SK-N-SH (cell line): ENCODE measurements around the gene RASA1. TPM values are rescaled to one million over a fixed set of nuclear protein-coding genes. Genes with fewer than 3 reads are reported as not detected.

ENCODE experiments used
- CTCF ChIA-PET: fragments of 300-600, 350-600 bp; formaldehyde crosslinking; extraction: SDS; loops from one replicate; lab custom pipeline; 2021; lab: Yijun Ruan, JAX
- POLR2A ChIA-PET: fragments of 350-600 bp; sonication (Branson Sonifier 250); formaldehyde crosslinking; extraction: SDS; loops from one replicate; lab custom pipeline; 2020; ENCODE audit warnings: antibody characterized with exemption, inconsistent platforms; lab: Yijun Ruan, JAX
- DNase-seq: peaks from one replicate; pipeline ENCODE4 v3.0.0; 2012
- H2AFZ ChIP-seq: fragments of 200-600 bp; sonication (generic); 2 replicates; pipeline ENCODE4 v1.8.1; 2016; ENCODE audit warnings: antibody characterized with exemption, mild to moderate bottlenecking, low read depth
- H3F3A ChIP-seq: fragments of 200-600 bp; sonication (generic); replicated peaks from 2 replicates; pipeline ENCODE3; 2016; ENCODE audit warnings: antibody characterized with exemption, mild to moderate bottlenecking; ENCODE audit not compliant: insufficient read depth
- H3K27ac ChIP-seq, 2 experiments: fragments of 200-500 bp in 1 of 2; fragments of 200-600 bp in 1 of 2; sonication (Bioruptor generic) in 1 of 2; sonication (generic), shearing (Covaris generic) in 1 of 2; 2 replicates each; pipeline versions ENCODE4 v1.5.1 to v1.6.1; 2014 to 2016; ENCODE audit warnings: low read depth in 2 of 2, inconsistent platforms in 1 of 2, low read length in 1 of 2, mild to moderate bottlenecking in 1 of 2, mixed read lengths in 1 of 2
- H3K27me3 ChIP-seq: fragments of 200-600 bp; sonication (generic), shearing (Covaris generic); 2 replicates; pipeline ENCODE4 v1.6.1; 2016; ENCODE audit warnings: mixed run types; ENCODE audit not compliant: insufficient read depth
- H3K36me3 ChIP-seq, 2 experiments: fragments of 200-500 bp in 1 of 2; fragments of 200-600 bp in 1 of 2; sonication (Bioruptor generic) in 1 of 2; sonication (generic) in 1 of 2; replicated peaks in 1 of 2; 2 replicates each; pipeline versions ENCODE3 to v1.5.1; 2014 to 2016; ENCODE audit warnings: low read length in 1 of 2, mild to moderate bottlenecking in 1 of 2; ENCODE audit not compliant: insufficient read depth in 2 of 2, control insufficient read depth in 1 of 2
- H3K4me1 ChIP-seq, 2 experiments: fragments of 200-500 bp in 1 of 2; fragments of 200-600 bp in 1 of 2; sonication (Bioruptor generic) in 1 of 2; sonication (generic), shearing (Covaris generic) in 1 of 2; 2 replicates each; pipeline versions ENCODE4 v1.5.1 to v1.6.1; 2014 to 2016; ENCODE audit warnings: low read depth in 1 of 2, low read length in 1 of 2, mixed run types in 1 of 2; ENCODE audit not compliant: insufficient read depth in 2 of 2, control insufficient read depth in 1 of 2
- H3K4me2 ChIP-seq: fragments of 200-600 bp; sonication (generic), shearing (Covaris generic); 2 replicates; pipeline ENCODE4 v1.6.1; 2017; ENCODE audit warnings: mixed run types
- H3K4me3 ChIP-seq, 2 experiments: fragments of 200-500 bp in 1 of 2; fragments of 200-600 bp in 1 of 2; sonication (Bioruptor generic) in 1 of 2; sonication (generic), shearing (Covaris generic) in 1 of 2; 2 replicates each; pipeline versions ENCODE4 v1.5.1 to v1.8.1; 2014 to 2016; ENCODE audit warnings: low read depth in 2 of 2, inconsistent platforms in 1 of 2, low read length in 1 of 2, mild to moderate bottlenecking in 1 of 2, mixed read lengths in 1 of 2, moderate library complexity in 1 of 2
- H3K79me2 ChIP-seq: fragments of 200-600 bp; sonication (generic); 2 replicates; pipeline ENCODE4 v1.8.1; 2017; ENCODE audit warnings: mild to moderate bottlenecking; ENCODE audit not compliant: insufficient read depth
- H3K9ac ChIP-seq: fragments of 200-600 bp; sonication (generic); 2 replicates; pipeline ENCODE4 v1.6.1; 2017; ENCODE audit warnings: mixed run types
- H3K9me2 ChIP-seq: fragments of 200-600 bp; sonication (generic); 2 replicates; pipeline ENCODE4 v1.6.1; 2017; ENCODE audit warnings: mixed run types
- H3K9me3 ChIP-seq: fragments of 200-600 bp; sonication (generic); 2 replicates; pipeline ENCODE4 v1.6.1; 2017; ENCODE audit warnings: mixed run types, mild to moderate bottlenecking, moderate library complexity
- H4K20me1 ChIP-seq: fragments of 200-600 bp; sonication (generic); 2 replicates; pipeline ENCODE4 v1.6.1; 2017; ENCODE audit warnings: mild to moderate bottlenecking, mixed run types; ENCODE audit not compliant: insufficient read depth
- CHD2 ChIP-seq: fragments of 150-350 bp; IDR thresholded peaks from 2 replicates; pipeline ENCODE4 v1.6.1; 2018; ENCODE audit warnings: low read length; ENCODE audit not compliant: partially characterized antibody
- EZH2phosphoT487 ChIP-seq: fragments of 200-600 bp; sonication (generic); IDR thresholded peaks from 2 replicates; pipeline ENCODE4 v1.6.1; 2017; ENCODE audit warnings: low read depth, mixed run types, mild to moderate bottlenecking, antibody characterized with exemption, moderate library complexity, borderline replicate concordance
- FOXJ3 ChIP-seq: sonication (generic); formaldehyde crosslinking; IDR thresholded peaks from 2 replicates; pipeline ENCODE4 v1.5.1; 2020; ENCODE audit warnings: mild to moderate bottlenecking, missing genetic modification reagents
- GABPA ChIP-seq: IDR thresholded peaks from 2 replicates; pipeline ENCODE4 v1.4.0; 2012; ENCODE audit warnings: low read depth, mild to moderate bottlenecking
- GATA2 ChIP-seq: sonication (generic); formaldehyde crosslinking; IDR thresholded peaks from 2 replicates; pipeline ENCODE4 v1.5.0; 2020; ENCODE audit warnings: mild to moderate bottlenecking, missing genetic modification reagents
- NFIC ChIP-seq: IDR thresholded peaks from 2 replicates; pipeline ENCODE4 v1.4.0; 2012; ENCODE audit warnings: borderline replicate concordance
- NRF1 ChIP-seq: IDR thresholded peaks from 2 replicates; pipeline ENCODE4 v1.6.1; 2012; ENCODE audit warnings: low read depth, mild to moderate bottlenecking, low read length
- RAD21 ChIP-seq: IDR thresholded peaks from 2 replicates; pipeline ENCODE4 v1.6.1; 2012; ENCODE audit warnings: mild to moderate bottlenecking, low read length
- RCOR1 ChIP-seq: fragments of 150-350 bp; IDR thresholded peaks from 2 replicates; pipeline ENCODE4 v1.6.1; 2017; ENCODE audit warnings: antibody characterized with exemption, low read length
- RFX5 ChIP-seq: IDR thresholded peaks from 2 replicates; pipeline ENCODE4 v1.6.1; 2012; ENCODE audit warnings: mild to moderate bottlenecking, improper control_type of control experiment, low read length
- SIN3A ChIP-seq: IDR thresholded peaks from 2 replicates; pipeline ENCODE4 v1.6.1; 2012; ENCODE audit warnings: low read depth, mild to moderate bottlenecking, low read length, moderate library complexity, borderline replicate concordance
- SMC3 ChIP-seq: IDR thresholded peaks from 2 replicates; pipeline ENCODE4 v1.6.1; 2012; ENCODE audit warnings: low read depth, low read length, improper control_type of control experiment
- TAF1 ChIP-seq: IDR thresholded peaks from 2 replicates; pipeline ENCODE4 v1.6.1; 2012; ENCODE audit warnings: low read depth, mild to moderate bottlenecking, low read length, moderate library complexity, borderline replicate concordance
- TEAD4 ChIP-seq: IDR thresholded peaks from 2 replicates; pipeline ENCODE4 v1.4.0; 2012; ENCODE audit warnings: mild to moderate bottlenecking, borderline replicate concordance; ENCODE audit not compliant: insufficient read depth
- YY1 ChIP-seq: IDR thresholded peaks from 2 replicates; pipeline ENCODE4 v1.4.0; 2012; ENCODE audit warnings: low read depth, mild to moderate bottlenecking
- WGBS: methylation state at CpG from one replicate; pipeline ENCODE4 v1.1.6; 2017; ENCODE audit warnings: low lambda C conversion rate; 5-methylcytosine and 5-hydroxymethylcytosine counted together
- polyA plus RNA-seq, 3 experiments: library from polyadenylated mRNA; depleted of rRNA; stranded (reverse); fragments of >200 nt; gene quantifications; 2 replicates each; pipeline ENCODE4 v1.2.3, GENCODE V29; 2012
- TF ChIP-seq, protein P1 (sequence below): fragments of 150-350 bp; IDR thresholded peaks from 2 replicates; pipeline ENCODE4 v1.6.1; 2017; ENCODE audit warnings: antibody characterized with exemption, low read length, low read depth, borderline replicate concordance
- TF ChIP-seq, protein P2 (sequence below): IDR thresholded peaks from 2 replicates; pipeline ENCODE4 v1.4.0; 2012; ENCODE audit warnings: low read depth, borderline replicate concordance
- TF ChIP-seq, protein P3 (sequence below): IDR thresholded peaks from 2 replicates; pipeline ENCODE4; 2012
- TF ChIP-seq, protein P4 (sequence below): IDR thresholded peaks from 2 replicates; pipeline ENCODE4 v1.4.0; 2012; ENCODE audit warnings: low read depth
- TF ChIP-seq, protein P5 (sequence below): IDR thresholded peaks from 2 replicates; pipeline ENCODE4 v1.6.1; 2012; ENCODE audit warnings: mild to moderate bottlenecking, low read depth, low read length, moderate library complexity
- TF ChIP-seq, protein P6 (sequence below): IDR thresholded peaks from 2 replicates; pipeline ENCODE4 v1.4.0; 2012; ENCODE audit warnings: low read depth, borderline replicate concordance

The RASA1 gene
- polyA plus RNA-seq, 1 of the 3 experiments (the other 2 are of a cell fraction): 49.1 TPM

DNA sequence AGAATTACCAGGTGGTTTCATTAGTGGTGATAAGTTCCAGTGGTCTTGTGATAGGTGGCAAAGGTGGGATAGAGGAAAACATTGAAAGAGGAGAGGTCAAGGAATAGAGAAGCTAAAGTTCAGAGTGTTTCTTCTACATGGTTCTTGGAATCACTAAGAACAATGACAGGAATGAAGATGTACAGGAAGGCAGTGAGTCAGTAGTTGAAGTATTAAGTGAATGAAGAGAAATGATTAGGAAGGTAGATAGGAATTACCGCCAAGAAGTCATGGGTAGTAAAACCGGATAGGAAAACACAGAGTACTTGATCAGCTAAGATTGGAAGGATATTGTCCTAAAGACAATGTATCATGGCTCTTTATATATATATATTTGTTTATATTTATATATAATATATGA, 37.9 kb upstream of the RASA1 start (continued):
- TF ChIP-seq, protein P1, sequence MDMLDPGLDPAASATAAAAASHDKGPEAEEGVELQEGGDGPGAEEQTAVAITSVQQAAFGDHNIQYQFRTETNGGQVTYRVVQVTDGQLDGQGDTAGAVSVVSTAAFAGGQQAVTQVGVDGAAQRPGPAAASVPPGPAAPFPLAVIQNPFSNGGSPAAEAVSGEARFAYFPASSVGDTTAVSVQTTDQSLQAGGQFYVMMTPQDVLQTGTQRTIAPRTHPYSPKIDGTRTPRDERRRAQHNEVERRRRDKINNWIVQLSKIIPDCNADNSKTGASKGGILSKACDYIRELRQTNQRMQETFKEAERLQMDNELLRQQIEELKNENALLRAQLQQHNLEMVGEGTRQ: no peak
- TF ChIP-seq TEAD4 (peak; percentile 64; the same call in 1 of the 2 replicates), FOXJ3 (CRISPR knock-in tag) (no peak)

DNA sequence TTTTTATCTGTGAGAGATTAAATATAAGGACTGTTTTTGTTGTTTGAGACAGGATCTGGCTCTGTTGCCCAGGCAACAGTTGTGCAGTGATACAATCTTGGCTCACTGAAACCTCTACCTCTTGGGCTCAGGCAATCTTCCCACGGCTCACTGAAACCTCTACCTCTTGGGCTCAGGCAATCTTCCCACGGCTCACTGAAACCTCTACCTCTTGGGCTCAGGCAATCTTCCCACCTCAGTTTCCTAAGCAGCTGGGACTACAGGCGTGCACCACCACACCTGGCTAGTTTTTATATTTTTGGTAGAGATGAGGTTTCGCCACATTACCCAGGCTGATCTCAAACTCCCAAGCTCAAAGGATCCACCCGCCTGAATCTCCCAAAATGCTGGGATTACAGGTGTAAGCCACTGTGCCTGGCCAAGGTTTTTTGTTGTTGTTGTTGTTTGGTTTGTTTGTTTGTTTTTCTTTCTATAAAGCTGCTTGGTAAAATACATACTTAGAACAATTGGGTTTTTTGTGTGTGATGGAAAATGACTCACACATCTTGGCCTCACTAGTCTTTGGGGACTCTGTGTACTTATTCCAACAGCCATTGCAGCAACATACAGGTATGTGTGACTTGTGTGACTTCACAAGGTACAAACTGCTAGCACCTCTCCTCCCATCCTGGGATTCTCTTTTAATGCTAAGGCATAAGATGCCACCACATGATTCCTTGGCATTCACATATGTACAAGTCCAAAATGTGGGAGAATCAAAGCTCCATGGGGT, 36.5 kb upstream of the RASA1 start:
- peaks cover 0 to 21% of the 10 kb centered on the region in 2 experiments; a peak in 1 of 4 replicates for H3K4me1 ChIP-seq
- 52% methylated on average over 5 of the region's 5 CpGs for WGBS
- no peaks in the 10 kb centered on the region for H3K79me2 ChIP-seq
- H2AFZ ChIP-seq: peak overlapping the region; percentile 53
- no peaks in the 10 kb centered on the region for H3K27me3 ChIP-seq
- no peak for TF ChIP-seq GATA2 (CRISPR knock-in tag)
- TF ChIP-seq, protein P2, sequence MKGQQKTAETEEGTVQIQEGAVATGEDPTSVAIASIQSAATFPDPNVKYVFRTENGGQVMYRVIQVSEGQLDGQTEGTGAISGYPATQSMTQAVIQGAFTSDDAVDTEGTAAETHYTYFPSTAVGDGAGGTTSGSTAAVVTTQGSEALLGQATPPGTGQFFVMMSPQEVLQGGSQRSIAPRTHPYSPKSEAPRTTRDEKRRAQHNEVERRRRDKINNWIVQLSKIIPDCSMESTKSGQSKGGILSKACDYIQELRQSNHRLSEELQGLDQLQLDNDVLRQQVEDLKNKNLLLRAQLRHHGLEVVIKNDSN: no peak
- TF ChIP-seq FOXJ3 (CRISPR knock-in tag): no peak
- no peak for TF ChIP-seq RAD21
- TF ChIP-seq, protein P3, sequence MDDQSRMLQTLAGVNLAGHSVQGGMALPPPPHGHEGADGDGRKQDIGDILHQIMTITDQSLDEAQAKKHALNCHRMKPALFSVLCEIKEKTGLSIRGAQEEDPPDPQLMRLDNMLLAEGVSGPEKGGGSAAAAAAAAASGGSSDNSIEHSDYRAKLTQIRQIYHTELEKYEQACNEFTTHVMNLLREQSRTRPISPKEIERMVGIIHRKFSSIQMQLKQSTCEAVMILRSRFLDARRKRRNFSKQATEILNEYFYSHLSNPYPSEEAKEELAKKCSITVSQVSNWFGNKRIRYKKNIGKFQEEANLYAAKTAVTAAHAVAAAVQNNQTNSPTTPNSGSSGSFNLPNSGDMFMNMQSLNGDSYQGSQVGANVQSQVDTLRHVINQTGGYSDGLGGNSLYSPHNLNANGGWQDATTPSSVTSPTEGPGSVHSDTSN: no peak
- TF ChIP-seq RFX5: no peak
- TF ChIP-seq RCOR1: no peak
- TF ChIP-seq SMC3: no peak
- no peak for TF ChIP-seq CHD2
- no peak for TF ChIP-seq TAF1
- TF ChIP-seq, protein P4, sequence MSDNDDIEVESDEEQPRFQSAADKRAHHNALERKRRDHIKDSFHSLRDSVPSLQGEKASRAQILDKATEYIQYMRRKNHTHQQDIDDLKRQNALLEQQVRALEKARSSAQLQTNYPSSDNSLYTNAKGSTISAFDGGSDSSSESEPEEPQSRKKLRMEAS: no peak
- no peak for TF ChIP-seq YY1
- TF ChIP-seq, protein P5, sequence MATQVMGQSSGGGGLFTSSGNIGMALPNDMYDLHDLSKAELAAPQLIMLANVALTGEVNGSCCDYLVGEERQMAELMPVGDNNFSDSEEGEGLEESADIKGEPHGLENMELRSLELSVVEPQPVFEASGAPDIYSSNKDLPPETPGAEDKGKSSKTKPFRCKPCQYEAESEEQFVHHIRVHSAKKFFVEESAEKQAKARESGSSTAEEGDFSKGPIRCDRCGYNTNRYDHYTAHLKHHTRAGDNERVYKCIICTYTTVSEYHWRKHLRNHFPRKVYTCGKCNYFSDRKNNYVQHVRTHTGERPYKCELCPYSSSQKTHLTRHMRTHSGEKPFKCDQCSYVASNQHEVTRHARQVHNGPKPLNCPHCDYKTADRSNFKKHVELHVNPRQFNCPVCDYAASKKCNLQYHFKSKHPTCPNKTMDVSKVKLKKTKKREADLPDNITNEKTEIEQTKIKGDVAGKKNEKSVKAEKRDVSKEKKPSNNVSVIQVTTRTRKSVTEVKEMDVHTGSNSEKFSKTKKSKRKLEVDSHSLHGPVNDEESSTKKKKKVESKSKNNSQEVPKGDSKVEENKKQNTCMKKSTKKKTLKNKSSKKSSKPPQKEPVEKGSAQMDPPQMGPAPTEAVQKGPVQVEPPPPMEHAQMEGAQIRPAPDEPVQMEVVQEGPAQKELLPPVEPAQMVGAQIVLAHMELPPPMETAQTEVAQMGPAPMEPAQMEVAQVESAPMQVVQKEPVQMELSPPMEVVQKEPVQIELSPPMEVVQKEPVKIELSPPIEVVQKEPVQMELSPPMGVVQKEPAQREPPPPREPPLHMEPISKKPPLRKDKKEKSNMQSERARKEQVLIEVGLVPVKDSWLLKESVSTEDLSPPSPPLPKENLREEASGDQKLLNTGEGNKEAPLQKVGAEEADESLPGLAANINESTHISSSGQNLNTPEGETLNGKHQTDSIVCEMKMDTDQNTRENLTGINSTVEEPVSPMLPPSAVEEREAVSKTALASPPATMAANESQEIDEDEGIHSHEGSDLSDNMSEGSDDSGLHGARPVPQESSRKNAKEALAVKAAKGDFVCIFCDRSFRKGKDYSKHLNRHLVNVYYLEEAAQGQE: no peak
- TF ChIP-seq TEAD4: no peak
- no peak for TF ChIP-seq NFIC
- TF ChIP-seq, protein P6, sequence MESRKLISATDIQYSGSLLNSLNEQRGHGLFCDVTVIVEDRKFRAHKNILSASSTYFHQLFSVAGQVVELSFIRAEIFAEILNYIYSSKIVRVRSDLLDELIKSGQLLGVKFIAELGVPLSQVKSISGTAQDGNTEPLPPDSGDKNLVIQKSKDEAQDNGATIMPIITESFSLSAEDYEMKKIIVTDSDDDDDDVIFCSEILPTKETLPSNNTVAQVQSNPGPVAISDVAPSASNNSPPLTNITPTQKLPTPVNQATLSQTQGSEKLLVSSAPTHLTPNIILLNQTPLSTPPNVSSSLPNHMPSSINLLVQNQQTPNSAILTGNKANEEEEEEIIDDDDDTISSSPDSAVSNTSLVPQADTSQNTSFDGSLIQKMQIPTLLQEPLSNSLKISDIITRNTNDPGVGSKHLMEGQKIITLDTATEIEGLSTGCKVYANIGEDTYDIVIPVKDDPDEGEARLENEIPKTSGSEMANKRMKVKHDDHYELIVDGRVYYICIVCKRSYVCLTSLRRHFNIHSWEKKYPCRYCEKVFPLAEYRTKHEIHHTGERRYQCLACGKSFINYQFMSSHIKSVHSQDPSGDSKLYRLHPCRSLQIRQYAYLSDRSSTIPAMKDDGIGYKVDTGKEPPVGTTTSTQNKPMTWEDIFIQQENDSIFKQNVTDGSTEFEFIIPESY: no peak
- TF ChIP-seq EZH2phosphoT487: no peak
- TF ChIP-seq SIN3A: no peak
- no peak for TF ChIP-seq NRF1
- TF ChIP-seq GABPA: no peak
- no peaks in the 10 kb centered on the region for H3K9me2 ChIP-seq
- 0 out of 2 replicates have a peak overlapping the region, but pooled peaks have one; percentile 29 for H3K4me2 ChIP-seq
- POLR2A ChIA-PET: no interaction called here
- no peaks in the 10 kb centered on the region for H4K20me1 ChIP-seq
- H3F3A ChIP-seq: peaks cover 10% of the 10 kb centered on the region
- peak overlapping the region in 1 of 2 experiments; percentile 60; a peak in 2 of 4 replicates for H3K27ac ChIP-seq
- H3K9me3 ChIP-seq: no peaks in the 10 kb centered on the region
- H3K9ac ChIP-seq: peak overlapping the region; percentile 52; the same call in 1 of the 2 replicates
- no peaks in the 10 kb centered on the region for H3K36me3 ChIP-seq
- no peak overlapping the region for H3K4me3 ChIP-seq
- CTCF ChIA-PET: no interaction called here
- DNase-seq: no peak
